ENCODE measurements around the gene VPS39. TPM values are rescaled to one million over a fixed set of nuclear protein-coding genes. Genes with fewer than 3 reads are reported as not detected.

The VPS39 gene
- total and polyA plus RNA-seq, 2 experiments from 2014 or later: 28.8 to 43.9 TPM

- Histone ChIP-seq H3K4me2 (no peak overlapping the region), H4K20me1 (ENCODE audit: insufficient read depth, poor library complexity, severe bottlenecking) (no peaks in the 10 kb centered on the region), H3K27me3 (no peaks in the 10 kb centered on the region), H3K9me2 (replicated peaks; ENCODE audit: insufficient read depth) (no peaks in the 10 kb centered on the region), H3K9me3 (ENCODE audit: low read depth) (no peaks in the 10 kb centered on the region), H3K4me1 (ENCODE audit: insufficient read depth) (peaks cover 5% of the 10 kb centered on the region), H3K36me3 (replicated peaks; ENCODE audit: insufficient read depth, low read depth) (no peaks in the 10 kb centered on the region), H3K4me3 (no peak overlapping the region), H3K27ac (peak overlapping the region; percentile 33), H2AFZ (no peak overlapping the region), H3K79me2 (no peaks in the 10 kb centered on the region)
- DNase-seq (ENCODE audit: low spot score): no peak
- WGBS (ENCODE audit: low lambda C conversion rate, missing lambda C conversion rate): 85% methylated on average over 8 of the region's 8 CpGs
- TF ChIP-seq CTCF (IDR thresholded peaks at IDR 0.05; ENCODE audit: poor library complexity) (no peak), EZH2phosphoT487 (IDR thresholded peaks at IDR 0.05; ENCODE audit: low read depth, severe bottlenecking, unreplicated experiment) (no peak), EZH2 (IDR thresholded peaks at IDR 0.05; ENCODE audit: borderline replicate concordance) (no peak)
Measured at GRCh38 chr15:42157981-42158765, 49.9 kb downstream of the VPS39 start.

GRCh38 chr15:42157381-42157780 lies 50.7 kb downstream of the VPS39 start:
- no peak overlapping the region for H2AFZ ChIP-seq
- H3K9me3 ChIP-seq (ENCODE audit: low read depth): no peaks in the 10 kb centered on the region
- H3K4me2 ChIP-seq: no peak overlapping the region
- no peak for DNase-seq (ENCODE audit: low spot score)
- H3K4me1 ChIP-seq (ENCODE audit: insufficient read depth): peaks cover 5% of the 10 kb centered on the region
- no peak overlapping the region for H3K27ac ChIP-seq
- TF ChIP-seq EZH2phosphoT487 (IDR thresholded peaks at IDR 0.05; ENCODE audit: low read depth, severe bottlenecking, unreplicated experiment) (no peak), EZH2 (IDR thresholded peaks at IDR 0.05; ENCODE audit: borderline replicate concordance) (no peak), CTCF (IDR thresholded peaks at IDR 0.05; ENCODE audit: poor library complexity) (no peak)
- WGBS (ENCODE audit: low lambda C conversion rate, missing lambda C conversion rate): 99% methylated on average over 8 of the region's 8 CpGs
- H3K4me3 ChIP-seq: no peak overlapping the region
- no peaks in the 10 kb centered on the region for H3K9me2 ChIP-seq (replicated peaks; ENCODE audit: insufficient read depth)
- no peaks in the 10 kb centered on the region for H3K79me2 ChIP-seq
- H3K36me3 ChIP-seq (replicated peaks; ENCODE audit: insufficient read depth, low read depth): no peaks in the 10 kb centered on the region
- no peaks in the 10 kb centered on the region for H4K20me1 ChIP-seq (ENCODE audit: insufficient read depth, poor library complexity, severe bottlenecking)
- no peaks in the 10 kb centered on the region for H3K27me3 ChIP-seq

GRCh38 chr15:42156243-42156922 lies 51.7 kb downstream of the VPS39 start, which contains the start of gene PLA2G4F:
PLA2G4F (minus strand) TSS chr15:42156636; CDS start chr15:42156549, 87 bp downstream.
- H3K27ac ChIP-seq: peak within 1 kb of the TSS; percentile 81
- H3K9me3 ChIP-seq (ENCODE audit: low read depth): no peaks in the 10 kb centered on the region
- H3K36me3 ChIP-seq (replicated peaks; ENCODE audit: insufficient read depth, low read depth): no peaks in the 10 kb centered on the region
- H4K20me1 ChIP-seq (ENCODE audit: insufficient read depth, poor library complexity, severe bottlenecking): no peaks in the 10 kb centered on the region
- peak within 1 kb of the TSS; percentile 70 for H3K4me2 ChIP-seq
- no peaks in the 10 kb centered on the region for H3K79me2 ChIP-seq
- no peaks in the 10 kb centered on the region for H3K9me2 ChIP-seq (replicated peaks; ENCODE audit: insufficient read depth)
- H3K4me3 ChIP-seq: no peak within 1 kb of the TSS
- no peaks in the 10 kb centered on the region for H3K27me3 ChIP-seq
- TF ChIP-seq EZH2phosphoT487 (IDR thresholded peaks at IDR 0.05; ENCODE audit: low read depth, severe bottlenecking, unreplicated experiment): no peak
- no peak for TF ChIP-seq EZH2 (IDR thresholded peaks at IDR 0.05; ENCODE audit: borderline replicate concordance)
- no peak for TF ChIP-seq CTCF (IDR thresholded peaks at IDR 0.05; ENCODE audit: poor library complexity)
- peaks cover 5% of the 10 kb centered on the region for H3K4me1 ChIP-seq (ENCODE audit: insufficient read depth)
- H2AFZ ChIP-seq: no peak within 1 kb of the TSS
- DNase-seq (ENCODE audit: low spot score): peak; percentile 79
- 74% methylated on average over 8 of the region's 8 CpGs for WGBS (ENCODE audit: low lambda C conversion rate, missing lambda C conversion rate)

Data from hepatocyte (in vitro differentiated cells).